NCI-H446 treated with DMSO at 0.1 percent for 48 hours (cell line): ENCODE measurements around the gene MAIP1.

Experiments
- DNase-seq: peaks from one replicate; lab custom pipeline; 2025; lab: John Stamatoyannopoulos, UW

MAIP1 gene

GRCh38 chr2:199950396-199950795 lies 5.0 kb upstream of the MAIP1 start:
- DNase-seq, result no peak

- no peak for DNase-seq
Observed at GRCh38 chr2:199951023-199951422, 4.4 kb upstream of the MAIP1 start.

GRCh38 chr2:199955007-199955338 lies 409 bp upstream of the MAIP1 start:
- no peak for DNase-seq

- no peak for DNase-seq
Observed at GRCh38 chr2:199956062-199956380, 639 bp downstream of the MAIP1 start.

GRCh38 chr2:199958014-199958413 lies 2.6 kb downstream of the MAIP1 start:
- DNase-seq, result no peak

- DNase-seq, result no peak
Observed at GRCh38 chr2:199962203-199962602, 6.8 kb downstream of the MAIP1 start.

- DNase-seq, result no peak
Observed at GRCh38 chr2:199966405-199966804, 11.0 kb downstream of the MAIP1 start.

- no peak for DNase-seq
Observed at GRCh38 chr2:199966976-199967375, 11.6 kb downstream of the MAIP1 start.

GRCh38 chr2:199968126-199968525 lies 12.7 kb downstream of the MAIP1 start:
- DNase-seq, result no peak

- no peak for DNase-seq
Observed at GRCh38 chr2:199972088-199972626, 16.8 kb downstream of the MAIP1 start.

GRCh38 chr2:199973703-199974102 lies 18.3 kb downstream of the MAIP1 start:
- DNase-seq, result no peak

GRCh38 chr2:199975273-199975895 lies 20.0 kb downstream of the MAIP1 start:
- no peak for DNase-seq

- no peak for DNase-seq
Observed at GRCh38 chr2:199977984-199978415, 22.6 kb downstream of the MAIP1 start.

- no peak for DNase-seq
Observed at GRCh38 chr2:199979398-199979797, 24.0 kb downstream of the MAIP1 start.

GRCh38 chr2:199979832-199980628 lies 24.6 kb downstream of the MAIP1 start:
- DNase-seq, result peak; percentile 9

- no peak for DNase-seq
Observed at GRCh38 chr2:199982126-199982843, 26.9 kb downstream of the MAIP1 start.

- no peak for DNase-seq
Observed at GRCh38 chr2:199983534-199983933, 28.2 kb downstream of the MAIP1 start.

- DNase-seq, result no peak
Observed at GRCh38 chr2:199984159-199984558, 28.8 kb downstream of the MAIP1 start.

- DNase-seq, result no peak
Observed at GRCh38 chr2:199984755-199985154, 29.4 kb downstream of the MAIP1 start.

- DNase-seq, result peak; percentile 3
Observed at GRCh38 chr2:199985625-199986207, 30.3 kb downstream of the MAIP1 start.

GRCh38 chr2:199987586-199987985 lies 32.2 kb downstream of the MAIP1 start:
- DNase-seq, result no peak

- no peak for DNase-seq
Observed at GRCh38 chr2:199988151-199988550, 32.8 kb downstream of the MAIP1 start.

- DNase-seq, result no peak
Observed at GRCh38 chr2:199989822-199990221, 34.4 kb downstream of the MAIP1 start.
